Hematopoietic multipotent progenitor cell treated with erythropoietin and hydrocortisone succinate and interleukin-3 and kit ligand, for 6 days (in vitro differentiated cells): Measurements from ENCODE around the gene RBM15B.
"Not testable (repeated sequence)": the region's sequence is repeated elsewhere in the genome, so short reads cannot be mapped to it uniquely, and the experiment has no call there.

ENCODE experiments used
- DNase-seq: peaks from one replicate; pipeline ENCODE4 v3.0.0-alpha.2; 2015

The RBM15B gene

GRCh38 chr3:51391075-51391565 is at the start of gene RBM15B:
TSS of gene RBM15B (plus strand) at chr3:51391285. CDS start at chr3:51391400, 115 bp downstream.
- DNase-seq, result peak; percentile 97

- no peak for DNase-seq
Measured at GRCh38 chr3:51343918-51344687, 47.0 kb upstream of the RBM15B start.

- DNase-seq, result no peak
Measured at GRCh38 chr3:51350751-51351150, 40.3 kb upstream of the RBM15B start.

GRCh38 chr3:51353131-51353530 is 38.0 kb upstream of the RBM15B start:
- no peak for DNase-seq

GRCh38 chr3:51353691-51354090 is 37.4 kb upstream of the RBM15B start:
- peak; percentile 25 for DNase-seq

- DNase-seq, result no peak
Measured at GRCh38 chr3:51354172-51354571, 36.9 kb upstream of the RBM15B start.

GRCh38 chr3:51354731-51355615 is 36.1 kb upstream of the RBM15B start:
- DNase-seq, result no peak

GRCh38 chr3:51355891-51356578 is 35.0 kb upstream of the RBM15B start:
- DNase-seq, result no peak

- no peak for DNase-seq
Measured at GRCh38 chr3:51357856-51358255, 33.2 kb upstream of the RBM15B start.

- DNase-seq, result no peak
Measured at GRCh38 chr3:51358981-51359380, 32.1 kb upstream of the RBM15B start.

GRCh38 chr3:51360806-51361205 is 30.3 kb upstream of the RBM15B start:
- DNase-seq, result no peak

- DNase-seq, result no peak
Measured at GRCh38 chr3:51361746-51362145, 29.3 kb upstream of the RBM15B start.

- no peak for DNase-seq
Measured at GRCh38 chr3:51362476-51362875, 28.6 kb upstream of the RBM15B start.

GRCh38 chr3:51368276-51368675 is 22.8 kb upstream of the RBM15B start:
- not testable (repeated sequence) for DNase-seq

GRCh38 chr3:51371943-51372557 is 19.0 kb upstream of the RBM15B start:
- peak; percentile 85 for DNase-seq

GRCh38 chr3:51373658-51374421 is 17.2 kb upstream of the RBM15B start:
- DNase-seq, result no peak

GRCh38 chr3:51374456-51374855 is 16.6 kb upstream of the RBM15B start:
- no peak for DNase-seq

GRCh38 chr3:51375136-51375535 is 15.9 kb upstream of the RBM15B start:
- DNase-seq, result no peak

GRCh38 chr3:51375571-51375970 is 15.5 kb upstream of the RBM15B start:
- DNase-seq, result no peak

- peak; percentile 47 for DNase-seq
Measured at GRCh38 chr3:51378065-51378464, 13.0 kb upstream of the RBM15B start.

GRCh38 chr3:51378726-51379125 is 12.4 kb upstream of the RBM15B start:
- DNase-seq, result no peak

GRCh38 chr3:51379301-51379700 is 11.8 kb upstream of the RBM15B start:
- DNase-seq, result peak; percentile 79
